Lung (tissue), 12 donors: ENCODE results near the gene SPTBN1. TPM values are rescaled to one million over a fixed set of nuclear protein-coding genes. Genes with fewer than 3 reads are reported as not detected.

Source experiments
- ATAC-seq: fragments of 200-7000 bp; cut with Tn5 transposase; one replicate; pipeline ENCODE4 v1.9.1; 2020; ENCODE audit warnings: moderate number of reproducible peaks; ENCODE audit not compliant: insufficient read depth, low FRiP score
- DNase-seq, 3 donors: peaks; one replicate each; pipeline ENCODE4 v3.0.0-alpha.2; 2013 to 2017
- H3K27ac ChIP-seq, 2 donors: one replicate each; pipeline ENCODE4 v1.5.1; 2013; ENCODE audit warnings: mild to moderate bottlenecking in 2 of 2, moderate library complexity in 2 of 2, control low read depth in 1 of 2, inconsistent platforms in 1 of 2, low read depth in 1 of 2, low read length in 1 of 2
- H3K27me3 ChIP-seq, 3 donors: one replicate each; pipeline ENCODE4 v1.5.1; 2013; ENCODE audit warnings: low read length in 2 of 3; ENCODE audit not compliant: control insufficient read depth in 3 of 3, insufficient read depth in 3 of 3
- H3K36me3 ChIP-seq, 4 donors: one replicate each; pipeline ENCODE4 v1.5.1; 2013; ENCODE audit warnings: low read length in 4 of 4, mild to moderate bottlenecking in 1 of 4, moderate library complexity in 1 of 4; ENCODE audit not compliant: control insufficient read depth in 4 of 4, insufficient read depth in 4 of 4
- H3K4me1 ChIP-seq, 5 donors: one replicate each; pipeline ENCODE4 v1.5.1; 2013; ENCODE audit warnings: low read length in 5 of 5, mild to moderate bottlenecking in 2 of 5, moderate library complexity in 1 of 5; ENCODE audit not compliant: control insufficient read depth in 5 of 5, insufficient read depth in 5 of 5
- H3K4me3 ChIP-seq: one replicate; pipeline ENCODE4 v1.5.1; 2013; ENCODE audit warnings: mild to moderate bottlenecking, control low read depth, moderate library complexity
- H3K9ac ChIP-seq, 2 donors: one replicate each; pipeline ENCODE4 v1.5.1; 2013; ENCODE audit warnings: low read length in 2 of 2, control low read depth in 1 of 2; ENCODE audit not compliant: insufficient read depth in 1 of 2
- H3K9me3 ChIP-seq, 4 donors: one replicate each; pipeline ENCODE4 v1.5.1; 2013; ENCODE audit warnings: low read length in 3 of 4, mild to moderate bottlenecking in 1 of 4, moderate library complexity in 1 of 4; ENCODE audit not compliant: control insufficient read depth in 4 of 4, insufficient read depth in 3 of 4
- CTCF ChIP-seq: IDR thresholded peaks from 2 replicates; pipeline ENCODE4 v1.5.1; 2012; ENCODE audit warnings: mild to moderate bottlenecking; ENCODE audit errors: control extremely low read depth, extremely low read depth
- WGBS, 2 donors: extraction: QIAGEN DNeasy Blood & Tissue Kit; methylation state at CpG; one replicate each; pipeline ENCODE4 v1.1.7; 2013; 5-methylcytosine and 5-hydroxymethylcytosine counted together
- polyA plus RNA-seq, 2 donors: library from polyadenylated mRNA; stranded (reverse); fragments of 200-250 nt; gene quantifications; one replicate each; pipeline ENCODE4 v1.2.1, GENCODE V29; 2013
- total RNA-seq, 2 donors: library from RNA; depleted of rRNA in 1 of 2; stranded (reverse); fragments of >200 nt in 1 of 2; gene quantifications; one replicate each; pipeline ENCODE4 v1.2.1, GENCODE V29; 2014 to 2021
- donor health status: control.
- donor health status: control.
- donor health status: Bipolar disorder and iron deficiency.
- donor health status: healthy.
- donor health status: DM: yes; HTN: yes; CAD: no.

SPTBN1 gene
- total and polyA plus RNA-seq, 4 donors = 89.4 to 715 (median 275) TPM

GRCh38 chr2:54611830-54612545 is 155.9 kb downstream of the SPTBN1 start:
- ATAC-seq = no peak

GRCh38 chr2:54613386-54613785 is 157.3 kb downstream of the SPTBN1 start:
- no peaks in the 10 kb centered on the region for H3K27me3 ChIP-seq
- peaks cover 13 to 45% (median 33%) of the 10 kb centered on the region in 4 donors for H3K36me3 ChIP-seq
- H3K4me1 ChIP-seq = peaks cover 22 to 58% (median 35%) of the 10 kb centered on the region in 5 donors
- TF ChIP-seq CTCF = no peak
- DNase-seq (peak in 2 of 3 donors; percentile 59 to 75), ATAC-seq (no peak)
- no peak overlapping the region for H3K9ac ChIP-seq
- H3K27ac ChIP-seq = peak overlapping the region in 1 of 2 donors; percentile 39
- no peaks in the 10 kb centered on the region for H3K9me3 ChIP-seq
- H3K4me3 ChIP-seq = no peak overlapping the region
- WGBS, 2 donors = 47 to 53% methylated on average over 2 of the region's 2 CpGs

More at GRCh38 chr2:54611830-54612545, 155.9 kb downstream of the SPTBN1 start:
- Histone ChIP-seq H3K4me1 (peaks cover 21 to 55% (median 26%) of the 10 kb centered on the region in 5 donors), H3K9me3 (no peaks in the 10 kb centered on the region), H3K27ac (peak overlapping the region in 1 of 2 donors; percentile 1), H3K27me3 (no peaks in the 10 kb centered on the region), H3K36me3 (peaks cover under 1 to 34% (median 22%) of the 10 kb centered on the region in 4 donors), H3K4me3 (no peak overlapping the region), H3K9ac (no peak overlapping the region)
- 84 to 88% methylated on average over 14 of the region's 14 CpGs for WGBS, 2 donors
- no peak for TF ChIP-seq CTCF
- DNase-seq = no peak

- no peaks in the 10 kb centered on the region for H3K27me3 ChIP-seq
- no peak for TF ChIP-seq CTCF
- H3K9me3 ChIP-seq = no peaks in the 10 kb centered on the region
- DNase-seq = no peak
- H3K4me3 ChIP-seq = no peak overlapping the region
- H3K4me1 ChIP-seq = peaks cover 23 to 59% (median 40%) of the 10 kb centered on the region in 5 donors
- H3K36me3 ChIP-seq = peaks cover 14 to 49% (median 36%) of the 10 kb centered on the region in 4 donors
- H3K27ac ChIP-seq = peak overlapping the region in 1 of 2 donors; percentile 53
- peak; percentile 11 for ATAC-seq
- no peak overlapping the region for H3K9ac ChIP-seq
- WGBS, 2 donors = 50 to 67% methylated on average over 6 of the region's 6 CpGs
Measured at GRCh38 chr2:54613794-54614257, 157.7 kb downstream of the SPTBN1 start.
